Upper lobe of left lung (tissue), 4 donors: ENCODE results near the gene ADAMTSL5.

Experiments
- CTCF ChIP-seq, 6 experiments: fragments of 450-650 bp in 4 of 6; fragments of 200-600 bp in 2 of 6; sonication (generic) in 2 of 6; IDR thresholded peaks; one replicate each; pipeline ENCODE4 v1.5.1; 2016 to 2019; ENCODE audit warnings: antibody characterized with exemption in 6 of 6
- EP300 ChIP-seq, 4 donors: sonication (generic); formaldehyde crosslinking; IDR thresholded peaks; one replicate each; pipeline ENCODE4 v1.5.1; 2017; ENCODE audit warnings: antibody characterized with exemption in 4 of 4, control low read depth in 2 of 4

- TF ChIP-seq EP300 (IDR thresholded peaks at IDR 0.05): no peak
- no peak for TF ChIP-seq CTCF (IDR thresholded peaks at IDR 0.05)
Observed at GRCh38 chr19:1459479-1459878, 53.3 kb downstream of the ADAMTSL5 start.
